Mammary epithelial cell (primary cell): ENCODE data around the gene CAMLG.

ENCODE experiments used
- CTCF ChIP-seq, 2 donors: IDR thresholded peaks in 1 of 2; conservative IDR thresholded peaks in 1 of 2; 2 replicates each; pipeline ENCODE4 v1.5.1; 2011 to 2012; ENCODE audit warnings: inconsistent platforms in 2 of 2, low read length in 2 of 2, mild to moderate bottlenecking in 2 of 2, control low read depth in 1 of 2, low read depth in 1 of 2; ENCODE audit not compliant: insufficient read depth in 1 of 2; ENCODE audit errors: extremely low read depth in 1 of 2
- EZH2 ChIP-seq: IDR thresholded peaks from 2 replicates; pipeline ENCODE4 v1.6.1; 2012; ENCODE audit warnings: low read length, inconsistent platforms, borderline replicate concordance

GRCh38 chr5:134791580-134791979 lies 53.2 kb downstream of the CAMLG start:
- TF ChIP-seq CTCF (conservative IDR thresholded peaks at IDR 0.05 in 1 of 2, IDR thresholded peaks at IDR 0.05 in 1 of 2; ENCODE audit: extremely low read depth in 1 of 2, insufficient read depth in 1 of 2, low read depth in 1 of 2, low read length in 2 of 2) (no peak), EZH2 (no peak)
